ENCODE data around the gene PMIS2.

Gene PMIS2

DNA sequence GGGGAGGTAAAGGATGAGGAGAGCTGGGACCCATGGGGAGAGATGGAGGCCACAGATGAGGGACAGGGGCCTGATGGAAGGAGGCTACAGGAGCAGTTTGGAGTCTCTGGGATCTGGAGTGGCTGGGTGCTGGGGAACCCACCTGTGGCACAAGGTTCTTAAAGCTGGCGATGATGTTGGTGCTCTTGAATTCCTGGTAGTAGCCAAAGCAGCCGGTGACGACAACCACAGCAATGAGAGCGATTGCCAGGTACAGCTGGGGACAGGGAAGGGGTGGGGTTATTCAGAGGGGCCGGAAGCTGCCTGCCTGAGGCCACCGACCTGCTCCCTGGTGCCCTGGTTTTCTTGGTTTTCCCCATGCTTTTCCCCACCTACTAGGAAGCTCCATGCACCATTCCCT, 25.3 kb upstream of the PMIS2 start:
- H3K36me3 Mint-ChIP-seq (ENCODE audit: low read depth) = peaks cover 2% of the 10 kb centered on the region
- no peaks in the 10 kb centered on the region for H3K9me3 Mint-ChIP-seq
- peaks cover 4% of the 10 kb centered on the region for H3K4me1 Mint-ChIP-seq (ENCODE audit: low read depth)
- H3K27ac Mint-ChIP-seq = no peak overlapping the region
- H3K4me3 Mint-ChIP-seq = no peak overlapping the region
- peaks cover 48% of the 10 kb centered on the region for H3K27me3 Mint-ChIP-seq (ENCODE audit: low read depth)

DNA sequence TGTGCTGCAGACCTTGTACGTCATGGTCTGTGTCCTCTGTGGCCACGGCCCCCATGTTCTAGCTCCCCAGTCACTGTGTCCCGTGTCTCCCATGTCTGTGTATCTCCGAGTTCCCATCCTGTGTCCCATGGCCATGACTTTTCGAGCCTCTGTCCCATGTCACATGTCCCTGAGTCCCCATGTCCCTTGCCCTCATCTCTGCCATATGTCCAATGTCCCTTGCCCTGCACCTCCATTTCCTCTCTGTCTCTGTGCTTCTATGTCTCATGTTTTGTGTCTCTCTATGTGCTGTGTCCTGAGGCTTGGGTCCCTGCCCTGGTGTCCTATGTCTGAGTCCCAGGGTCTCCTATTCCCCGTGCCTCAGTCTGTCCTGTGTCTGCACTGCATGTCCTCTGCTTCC, 24.5 kb upstream of the PMIS2 start:
- Mint-ChIP-seq H3K4me1 (ENCODE audit: low read depth) (peaks cover 2% of the 10 kb centered on the region), H3K4me3 (no peak overlapping the region), H3K27ac (no peak overlapping the region), H3K27me3 (ENCODE audit: low read depth) (peaks cover 40% of the 10 kb centered on the region), H3K36me3 (ENCODE audit: low read depth) (peaks cover 2% of the 10 kb centered on the region), H3K9me3 (no peaks in the 10 kb centered on the region)

DNA sequence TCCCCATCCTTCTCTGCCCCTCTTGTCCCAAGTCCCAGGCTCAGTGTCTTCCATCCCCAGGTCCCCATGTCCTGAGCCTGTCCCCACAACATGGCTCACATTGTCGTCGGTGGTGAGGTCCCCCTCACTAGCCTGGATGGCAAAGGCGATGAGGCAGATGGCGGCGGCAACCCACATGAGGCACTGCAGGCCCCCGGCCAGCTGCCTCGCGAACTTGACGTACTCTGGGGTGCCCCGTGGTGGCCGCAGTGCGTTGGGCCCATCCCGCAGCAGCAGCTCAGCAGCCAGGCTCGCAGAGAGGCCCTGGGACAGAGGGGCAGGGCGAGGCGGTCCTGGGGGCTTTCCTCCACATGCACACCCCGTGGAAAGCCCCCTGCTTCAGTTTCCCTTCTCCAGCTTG, 23.6 kb upstream of the PMIS2 start:
- Mint-ChIP-seq H3K27me3 (ENCODE audit: low read depth) (peaks cover 32% of the 10 kb centered on the region), H3K36me3 (ENCODE audit: low read depth) (no peaks in the 10 kb centered on the region), H3K27ac (no peak overlapping the region), H3K4me3 (no peak overlapping the region), H3K4me1 (ENCODE audit: low read depth) (no peaks in the 10 kb centered on the region), H3K9me3 (no peaks in the 10 kb centered on the region)

DNA sequence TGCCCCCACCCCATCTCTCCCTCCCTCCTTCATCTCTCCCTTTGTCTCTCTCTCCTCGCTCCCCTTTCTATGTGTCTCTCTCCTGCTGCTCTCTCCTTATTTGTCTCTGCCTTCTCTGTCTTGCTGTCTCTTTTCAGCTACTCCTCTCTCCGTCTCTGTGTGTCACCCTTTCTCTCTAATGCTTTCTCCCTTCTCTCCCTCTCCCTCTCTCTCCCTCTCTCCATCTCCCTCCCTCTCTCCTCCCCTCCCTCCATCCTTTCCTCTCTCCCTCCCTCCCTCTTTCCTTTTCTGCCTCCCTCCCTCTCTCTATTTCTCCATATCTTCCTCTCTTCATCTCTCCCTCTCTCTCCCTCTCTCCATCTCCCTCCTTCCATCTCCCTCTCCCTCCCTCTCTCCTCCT, 23.2 kb upstream of the PMIS2 start:
- Mint-ChIP-seq H3K4me3 (no peak overlapping the region), H3K4me1 (ENCODE audit: low read depth) (no peaks in the 10 kb centered on the region), H3K27me3 (ENCODE audit: low read depth) (peaks cover 29% of the 10 kb centered on the region), H3K36me3 (ENCODE audit: low read depth) (no peaks in the 10 kb centered on the region), H3K27ac (no peak overlapping the region), H3K9me3 (no peaks in the 10 kb centered on the region)

DNA sequence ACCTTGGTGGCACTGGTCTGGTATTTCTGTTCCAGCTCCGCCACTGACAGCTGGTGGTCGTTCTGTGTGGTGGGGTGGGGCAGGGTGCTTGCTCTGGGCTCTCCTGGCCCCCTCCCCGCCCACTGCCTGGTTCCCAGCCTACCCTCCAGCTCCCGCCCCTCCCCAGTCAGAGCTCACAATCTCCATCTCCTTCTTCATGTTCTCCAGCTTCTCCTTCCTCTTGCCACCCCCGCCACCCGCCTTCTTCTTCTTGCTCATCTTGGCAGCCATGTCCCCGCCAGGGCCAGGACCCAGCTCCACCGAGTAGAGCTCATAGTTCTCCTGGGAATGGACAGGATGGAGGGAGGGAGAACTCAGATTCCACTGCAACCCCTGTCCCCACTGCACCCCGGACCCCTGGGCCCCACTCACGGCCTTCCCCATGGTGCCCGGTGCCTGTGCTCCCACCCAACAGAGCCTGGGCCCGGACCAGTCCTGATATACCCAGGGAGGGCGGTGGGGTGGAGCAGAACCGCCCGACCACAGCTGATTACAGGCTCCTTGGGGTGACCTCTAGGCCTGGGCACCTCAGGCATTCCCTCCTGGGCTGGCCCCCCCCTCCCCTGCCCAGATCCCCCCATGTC, 22.7 kb upstream of the PMIS2 start, which contains the start of gene ATP4A:
TSS of gene ATP4A (minus strand) at position 452 of the 623 bp plus-strand sequence. CDS start at position 423, 29 bp downstream.
- H3K27ac Mint-ChIP-seq = no peak within 1 kb of the TSS
- no peaks in the 10 kb centered on the region for H3K9me3 Mint-ChIP-seq
- no peaks in the 10 kb centered on the region for H3K36me3 Mint-ChIP-seq (ENCODE audit: low read depth)
- no peaks in the 10 kb centered on the region for H3K4me1 Mint-ChIP-seq (ENCODE audit: low read depth)
- H3K4me3 Mint-ChIP-seq = no peak within 1 kb of the TSS
- H3K27me3 Mint-ChIP-seq (ENCODE audit: low read depth) = peaks cover 27% of the 10 kb centered on the region

DNA sequence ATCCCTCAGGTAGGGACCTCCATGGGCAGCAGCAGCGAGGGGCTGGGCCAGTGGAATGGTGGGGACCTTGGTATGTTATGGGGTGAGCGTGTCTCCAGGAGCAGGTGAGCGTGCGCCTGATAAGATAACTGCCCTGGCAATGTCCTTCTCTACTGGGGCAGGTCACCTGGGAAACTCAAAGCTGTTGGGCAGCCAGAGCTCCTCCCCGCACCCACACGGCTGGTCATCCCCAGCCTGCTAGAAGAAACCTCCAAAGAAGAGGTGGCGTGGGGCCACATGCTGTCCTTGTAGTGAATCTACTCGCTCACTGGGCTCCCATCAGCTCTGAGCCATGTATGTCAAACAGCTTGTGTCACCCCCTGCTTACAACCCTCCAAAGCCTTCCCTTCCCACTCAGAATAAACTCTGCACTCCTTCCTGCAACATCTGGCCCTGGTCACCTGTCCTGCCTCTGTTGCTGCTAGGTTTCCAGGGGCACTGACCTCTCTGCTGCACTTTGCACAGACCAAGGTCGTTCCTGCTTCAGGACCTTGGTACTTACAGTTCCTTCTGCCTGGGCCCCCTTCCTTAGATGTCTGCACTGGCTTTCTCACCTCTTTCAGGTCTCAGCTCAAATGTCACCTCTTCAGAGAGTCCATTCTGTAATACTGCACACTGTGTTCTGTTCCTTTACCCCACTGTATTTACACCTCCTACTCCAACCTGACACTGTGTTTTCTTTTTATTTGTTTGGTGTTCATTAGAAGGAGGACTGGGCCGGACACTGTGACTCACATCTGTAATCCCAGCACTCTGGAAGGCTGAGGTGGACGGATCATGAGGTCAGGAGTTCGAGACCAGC, 20.7 kb upstream of the PMIS2 start:
- no peaks in the 10 kb centered on the region for H3K9me3 Mint-ChIP-seq
- peaks cover 18% of the 10 kb centered on the region for H3K27me3 Mint-ChIP-seq (ENCODE audit: low read depth)
- H3K4me3 Mint-ChIP-seq = no peak overlapping the region
- H3K27ac Mint-ChIP-seq = no peak overlapping the region
- no peaks in the 10 kb centered on the region for H3K36me3 Mint-ChIP-seq (ENCODE audit: low read depth)
- no peaks in the 10 kb centered on the region for H3K4me1 Mint-ChIP-seq (ENCODE audit: low read depth)

DNA sequence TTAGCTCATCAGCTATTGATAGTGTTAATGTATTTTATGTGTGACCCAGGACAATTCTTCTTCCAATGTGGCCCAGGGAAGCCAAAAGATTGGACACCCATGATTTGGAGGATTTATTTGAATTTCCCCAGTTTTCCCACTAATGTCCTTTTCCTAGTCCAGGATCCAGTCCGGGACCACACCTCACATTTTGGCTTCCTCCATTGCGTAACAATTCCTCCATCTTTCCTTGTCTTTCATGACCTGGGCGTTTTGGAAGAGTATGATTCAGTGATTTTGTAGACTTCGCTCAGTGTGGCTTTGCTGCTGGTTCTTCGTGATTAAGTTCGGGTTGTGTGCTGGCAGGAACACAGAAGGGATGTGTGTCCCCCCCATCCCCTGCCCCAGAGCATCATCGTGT, 19.2 kb upstream of the PMIS2 start:
- Mint-ChIP-seq H3K27ac (no peak overlapping the region), H3K36me3 (ENCODE audit: low read depth) (no peaks in the 10 kb centered on the region), H3K9me3 (no peaks in the 10 kb centered on the region), H3K27me3 (ENCODE audit: low read depth) (peaks cover 19% of the 10 kb centered on the region), H3K4me3 (no peak overlapping the region), H3K4me1 (ENCODE audit: low read depth) (no peaks in the 10 kb centered on the region)

DNA sequence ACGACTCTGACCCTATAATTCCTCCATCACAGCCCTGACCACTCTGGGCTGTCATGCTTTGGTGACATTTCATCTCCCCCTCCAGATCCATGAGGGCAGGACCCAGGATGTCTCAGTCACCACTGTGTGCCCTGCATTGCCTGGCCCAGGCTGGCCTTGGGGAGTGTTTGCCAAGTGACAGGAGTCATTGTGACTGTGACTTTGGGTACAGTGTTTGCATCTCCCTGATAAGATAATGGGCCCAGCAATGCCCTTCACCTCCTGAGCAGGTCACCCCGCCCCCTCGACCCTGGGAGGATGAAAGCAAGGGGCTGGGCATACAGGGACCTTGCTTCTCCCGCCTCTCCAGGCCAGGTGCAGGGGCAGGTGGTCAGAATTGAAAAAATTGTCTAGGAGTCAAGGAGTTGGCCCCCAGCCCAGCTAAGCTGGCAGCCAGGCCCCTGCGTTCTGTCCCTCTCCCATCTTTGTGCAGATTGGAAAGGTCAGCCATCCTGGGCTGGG, 16.6 kb upstream of the PMIS2 start:
- no peak overlapping the region for H3K27ac Mint-ChIP-seq
- no peaks in the 10 kb centered on the region for H3K36me3 Mint-ChIP-seq (ENCODE audit: low read depth)
- no peaks in the 10 kb centered on the region for H3K4me1 Mint-ChIP-seq (ENCODE audit: low read depth)
- peaks cover 23% of the 10 kb centered on the region for H3K27me3 Mint-ChIP-seq (ENCODE audit: low read depth)
- no peak overlapping the region for H3K4me3 Mint-ChIP-seq
- no peaks in the 10 kb centered on the region for H3K9me3 Mint-ChIP-seq

DNA sequence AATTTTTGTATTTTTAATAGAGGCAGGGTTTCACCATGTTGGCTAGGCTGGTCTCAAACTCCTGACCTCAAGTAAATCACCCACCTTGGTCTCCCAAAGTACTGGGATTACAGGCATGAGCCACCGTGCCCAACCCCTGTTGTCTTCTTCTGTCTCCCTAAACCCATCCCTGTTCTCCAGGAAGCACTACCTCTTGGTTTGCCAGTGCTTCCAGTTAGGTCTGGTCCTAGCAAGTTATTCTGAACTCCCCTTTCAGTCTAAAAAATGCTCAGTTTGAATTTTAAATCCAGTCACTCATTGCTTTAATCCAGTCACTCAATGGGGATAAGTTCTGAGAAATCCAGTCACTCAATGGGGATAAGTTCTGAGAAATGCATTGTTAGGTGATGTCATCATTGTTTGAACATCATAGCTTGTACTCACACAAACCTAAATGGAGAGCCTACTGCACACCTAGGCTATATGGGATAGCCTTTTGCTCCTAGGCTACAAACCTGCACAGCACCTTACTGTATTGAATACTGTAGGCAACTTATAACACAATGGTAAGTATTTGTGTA, 14.5 kb upstream of the PMIS2 start:
- H3K4me3 Mint-ChIP-seq = no peak overlapping the region
- no peak overlapping the region for H3K27ac Mint-ChIP-seq
- peaks cover 23% of the 10 kb centered on the region for H3K27me3 Mint-ChIP-seq (ENCODE audit: low read depth)
- peaks cover 16% of the 10 kb centered on the region for H3K9me3 Mint-ChIP-seq
- no peaks in the 10 kb centered on the region for H3K36me3 Mint-ChIP-seq (ENCODE audit: low read depth)
- no peaks in the 10 kb centered on the region for H3K4me1 Mint-ChIP-seq (ENCODE audit: low read depth)

DNA sequence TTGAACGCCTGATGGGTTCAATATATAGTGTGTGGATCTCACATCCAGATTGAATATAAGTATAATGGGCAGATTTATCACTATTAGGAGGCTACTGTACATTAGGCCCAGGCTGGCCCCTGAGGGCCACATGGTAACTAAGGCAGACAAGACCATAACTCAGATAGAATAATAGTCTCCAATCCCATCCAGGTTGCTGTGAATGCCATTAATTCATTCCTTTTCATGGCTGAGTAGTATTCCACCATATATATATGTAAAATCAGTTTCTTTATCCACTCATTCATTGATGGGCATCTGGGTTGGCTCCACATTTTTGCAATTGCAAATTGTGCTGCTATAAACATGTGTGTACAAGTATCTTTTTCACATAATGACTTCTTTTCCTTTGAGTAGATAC, 8.1 kb upstream of the PMIS2 start:
- Mint-ChIP-seq H3K4me3 (no peak overlapping the region), H3K4me1 (ENCODE audit: low read depth) (no peaks in the 10 kb centered on the region), H3K9me3 (peaks cover 27% of the 10 kb centered on the region), H3K36me3 (ENCODE audit: low read depth) (peaks cover 3% of the 10 kb centered on the region), H3K27ac (no peak overlapping the region), H3K27me3 (ENCODE audit: low read depth) (peaks cover 5% of the 10 kb centered on the region)

DNA sequence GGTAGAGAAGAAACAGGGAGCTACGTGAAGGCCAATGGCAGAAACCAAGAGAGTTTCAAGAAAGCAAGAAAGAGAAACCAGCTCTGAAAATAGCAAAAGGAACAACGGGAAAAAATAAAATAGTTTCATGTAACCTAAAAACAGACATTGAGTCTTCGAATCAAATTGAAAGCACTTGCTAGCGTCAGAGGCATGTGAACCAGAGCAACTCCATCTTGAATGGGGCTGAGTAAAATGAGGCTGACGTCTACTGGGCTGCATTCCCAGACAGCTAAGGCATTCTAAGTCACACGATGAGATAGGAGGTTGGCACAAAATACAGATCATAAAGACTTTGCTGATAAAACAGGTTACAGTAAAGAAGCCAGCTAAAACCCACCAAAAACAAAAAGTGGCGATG, 7.3 kb upstream of the PMIS2 start:
- H3K4me3 Mint-ChIP-seq = no peak overlapping the region
- no peak overlapping the region for H3K27ac Mint-ChIP-seq
- H3K4me1 Mint-ChIP-seq (ENCODE audit: low read depth) = no peaks in the 10 kb centered on the region
- H3K9me3 Mint-ChIP-seq = peaks cover 27% of the 10 kb centered on the region
- H3K27me3 Mint-ChIP-seq (ENCODE audit: low read depth) = peaks cover 2% of the 10 kb centered on the region
- H3K36me3 Mint-ChIP-seq (ENCODE audit: low read depth) = peaks cover 3% of the 10 kb centered on the region

DNA sequence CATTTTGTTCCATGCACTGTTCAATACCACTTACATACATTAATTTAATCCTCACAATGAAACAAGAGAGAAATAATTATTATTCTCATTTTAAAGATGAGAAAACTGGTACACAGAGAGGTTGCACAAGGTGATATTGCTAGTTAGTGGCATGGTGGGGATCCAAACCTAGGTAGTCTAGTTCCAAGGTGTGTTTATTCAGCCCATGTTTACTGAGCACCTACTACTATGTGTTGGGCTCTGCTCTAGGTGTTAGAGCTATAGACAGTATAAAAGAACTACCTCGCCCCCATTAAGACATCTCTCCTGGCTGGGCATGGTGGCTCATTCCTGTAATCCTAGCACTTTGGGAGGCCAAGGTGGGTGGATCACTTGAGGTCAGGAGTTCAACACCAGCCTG, 3.2 kb upstream of the PMIS2 start:
- Mint-ChIP-seq H3K27me3 (ENCODE audit: low read depth) (peaks cover 8% of the 10 kb centered on the region), H3K36me3 (ENCODE audit: low read depth) (no peaks in the 10 kb centered on the region), H3K9me3 (peaks cover 2% of the 10 kb centered on the region), H3K27ac (no peak overlapping the region), H3K4me1 (ENCODE audit: low read depth) (no peaks in the 10 kb centered on the region), H3K4me3 (no peak overlapping the region)

DNA sequence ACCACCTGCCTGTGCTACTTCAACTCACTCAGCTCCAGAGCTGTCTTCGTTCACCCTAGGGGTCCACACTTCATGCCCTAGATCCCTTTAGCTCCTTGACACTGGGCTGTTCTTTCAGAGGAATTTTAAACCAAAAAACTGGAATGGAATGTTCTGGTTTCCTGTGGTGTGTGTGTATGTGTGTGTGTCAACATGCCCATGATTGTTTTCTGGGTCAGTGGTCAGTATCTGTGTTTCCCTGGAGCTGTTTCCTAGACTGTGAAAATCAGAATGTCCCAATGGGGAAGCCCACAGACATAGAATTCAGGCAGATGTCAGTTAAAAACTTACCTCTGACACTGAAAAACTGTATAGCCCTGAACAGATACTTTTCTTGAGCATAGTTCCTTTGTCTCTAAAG, 1.3 kb downstream of the PMIS2 start:
- no peak overlapping the region for H3K4me3 Mint-ChIP-seq

DNA sequence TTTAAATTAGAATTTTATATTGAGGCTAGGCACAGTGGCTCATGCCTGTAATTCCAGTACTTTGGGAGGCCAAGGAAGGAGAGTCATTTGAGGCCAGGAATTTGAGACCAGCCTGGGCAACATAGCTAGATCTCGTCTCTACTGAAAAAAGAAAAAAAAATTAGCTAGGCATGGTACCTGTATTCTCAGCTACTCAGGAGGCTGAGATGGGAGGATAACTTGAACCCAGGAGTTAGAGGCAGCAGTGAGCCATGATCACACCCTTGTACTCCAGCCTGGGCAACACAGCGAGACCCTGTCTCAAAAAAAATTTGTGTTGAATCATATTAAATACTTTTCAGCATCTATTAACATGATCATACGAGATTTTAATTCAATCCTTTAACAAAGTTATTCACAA, 4.9 kb downstream of the PMIS2 start:
- H3K4me3 Mint-ChIP-seq = no peak overlapping the region
- no peaks in the 10 kb centered on the region for H3K36me3 Mint-ChIP-seq (ENCODE audit: low read depth)
- no peaks in the 10 kb centered on the region for H3K4me1 Mint-ChIP-seq (ENCODE audit: low read depth)
- H3K27me3 Mint-ChIP-seq (ENCODE audit: low read depth) = no peaks in the 10 kb centered on the region
- no peak overlapping the region for H3K27ac Mint-ChIP-seq
- no peaks in the 10 kb centered on the region for H3K9me3 Mint-ChIP-seq

More for the DNA sequence above, 1.3 kb downstream of the PMIS2 start:
- no peaks in the 10 kb centered on the region for H3K36me3 Mint-ChIP-seq (ENCODE audit: low read depth)
- no peaks in the 10 kb centered on the region for H3K4me1 Mint-ChIP-seq (ENCODE audit: low read depth)
- no peak overlapping the region for H3K27ac Mint-ChIP-seq
- H3K9me3 Mint-ChIP-seq = no peaks in the 10 kb centered on the region
- H3K27me3 Mint-ChIP-seq (ENCODE audit: low read depth) = peaks cover 8% of the 10 kb centered on the region

DNA sequence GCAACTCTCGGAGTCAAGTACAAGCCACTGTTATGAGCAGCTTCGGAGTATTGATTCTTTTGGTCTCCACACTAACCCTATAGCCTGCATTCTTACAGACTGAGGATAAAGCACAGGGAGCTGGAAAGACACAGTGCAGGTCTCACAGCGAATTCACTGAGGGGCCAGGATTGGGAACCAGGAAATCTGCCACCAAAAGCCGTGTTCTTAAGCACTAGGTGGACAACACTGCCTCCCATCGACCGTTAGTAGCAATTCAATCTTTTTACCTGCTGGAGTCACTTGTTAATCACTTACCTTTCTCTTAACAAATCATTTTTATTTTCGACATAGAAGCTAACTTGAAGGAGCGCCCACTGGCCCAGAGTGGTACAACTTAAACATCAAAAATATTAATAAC, 6.3 kb downstream of the PMIS2 start:
- H3K27ac Mint-ChIP-seq = no peak overlapping the region
- H3K9me3 Mint-ChIP-seq = no peaks in the 10 kb centered on the region
- H3K27me3 Mint-ChIP-seq (ENCODE audit: low read depth) = no peaks in the 10 kb centered on the region
- H3K36me3 Mint-ChIP-seq (ENCODE audit: low read depth) = no peaks in the 10 kb centered on the region
- H3K4me1 Mint-ChIP-seq (ENCODE audit: low read depth) = peaks cover 5% of the 10 kb centered on the region
- no peak overlapping the region for H3K4me3 Mint-ChIP-seq

All from T-helper 1 cell treated with Interleukin-12 subunit alpha and Interleukin-12 subunit beta and Interleukin-4 antibody, amounts not matched to agents 30 μg/mL and 1 μg/mL, for 36 hours (primary cell).